Mammary microvascular endothelial cell (primary cell): ENCODE results near the gene GLRX5. TPM values are rescaled to one million over a fixed set of nuclear protein-coding genes. Genes with fewer than 3 reads are reported as not detected.

Experiments
- total RNA-seq: library from RNA; depleted of rRNA; stranded (reverse); fragments of >200 nt; gene quantifications from 2 replicates; pipeline ENCODE4 v1.2.3, GENCODE V29; 2015

The GLRX5 gene
- 59.0 and 68.2 TPM in 2 replicates for total RNA-seq

GRCh38 chr14:95534299-95535225 lies at the start of gene GLRX5:
TSS of gene GLRX5 (plus strand) at chr14:95535050. CDS start at chr14:95535090, 40 bp downstream.

GRCh38 chr14:95516554-95517181 lies 18.2 kb upstream of the GLRX5 start, which contains the start of gene SYNE3:
TSS of gene SYNE3 (minus strand) at chr14:95516650. CDS start at chr14:95475821, 40,829 bp downstream.

Other genes starting within 250 kb of the GLRX5 start
- gene CLMN, start 215.1 kb upstream of the GLRX5 start, total RNA-seq, result 1.3 and 1.8 TPM in 2 replicates
- 15.8 and 21.6 TPM in 2 replicates for gene SYNE3, start 18.4 kb upstream of the GLRX5 start, total RNA-seq
- gene TCL1B, start 151.4 kb downstream of the GLRX5 start, total RNA-seq, result not detected in 2 replicates
- gene TCL1A, start 179.1 kb downstream of the GLRX5 start, total RNA-seq, result not detected in 2 replicates